Measurements from ENCODE around the gene NFIL3.

The NFIL3 gene

GRCh38 chr9:91428927-91429351 is 5.3 kb upstream of the NFIL3 start:
- H3K4me3 Mint-ChIP-seq = no peak overlapping the region
- CTCF ChIA-PET = interaction anchor here (0.6 to 9.2 kb wide), 6 partner anchors 140 to 514 kb away, joined by 3 to 77 read pairs (median 6); no protein-coding TSS in a partner anchor
- peaks cover 32% of the 10 kb centered on the region for H3K4me1 Mint-ChIP-seq
- peaks cover 61% of the 10 kb centered on the region for H3K27me3 Mint-ChIP-seq
- H3K9me3 Mint-ChIP-seq = no peaks in the 10 kb centered on the region
- DNase-seq = no peak
- no peak overlapping the region for H3K27ac Mint-ChIP-seq
- H3K36me3 Mint-ChIP-seq = no peaks in the 10 kb centered on the region

- H3K9me3 Mint-ChIP-seq = no peaks in the 10 kb centered on the region
- H3K27me3 Mint-ChIP-seq = peaks cover 61% of the 10 kb centered on the region
- no peak overlapping the region for H3K4me3 Mint-ChIP-seq
- no peaks in the 10 kb centered on the region for H3K36me3 Mint-ChIP-seq
- H3K27ac Mint-ChIP-seq = no peak overlapping the region
- no peak for DNase-seq
- peaks cover 32% of the 10 kb centered on the region for H3K4me1 Mint-ChIP-seq
- CTCF ChIA-PET = interaction anchor here (0.6 to 9.2 kb wide), 5 partner anchors 17 to 514 kb away, joined by 3 to 77 read pairs (median 7); no protein-coding TSS in a partner anchor
Measured at GRCh38 chr9:91428436-91428835, 4.8 kb upstream of the NFIL3 start.

GRCh38 chr9:91427873-91428272 is 4.2 kb upstream of the NFIL3 start:
- H3K4me3 Mint-ChIP-seq = no peak overlapping the region
- no peaks in the 10 kb centered on the region for H3K36me3 Mint-ChIP-seq
- H3K4me1 Mint-ChIP-seq = peaks cover 36% of the 10 kb centered on the region
- H3K27ac Mint-ChIP-seq = no peak overlapping the region
- peaks cover 65% of the 10 kb centered on the region for H3K27me3 Mint-ChIP-seq
- DNase-seq = no peak
- CTCF ChIA-PET = interaction anchor here (0.6 to 9.2 kb wide), 9 partner anchors 17 to 513 kb away, joined by 3 to 77 read pairs (median 9); no protein-coding TSS in a partner anchor
- H3K9me3 Mint-ChIP-seq = no peaks in the 10 kb centered on the region

GRCh38 chr9:91426123-91426745 is 2.6 kb upstream of the NFIL3 start:
- peak; percentile 31 for DNase-seq
- peaks cover 58% of the 10 kb centered on the region for H3K27me3 Mint-ChIP-seq
- H3K4me1 Mint-ChIP-seq = peaks cover 46% of the 10 kb centered on the region
- H3K36me3 Mint-ChIP-seq = peaks cover 2% of the 10 kb centered on the region
- no peaks in the 10 kb centered on the region for H3K9me3 Mint-ChIP-seq
- peak overlapping the region; percentile 8 for H3K4me3 Mint-ChIP-seq
- CTCF ChIA-PET = interaction anchor here (0.6 to 4.6 kb wide), 35 partner anchors 9 to 510 kb away, joined by 3 to 81 read pairs (median 4); no protein-coding TSS in a partner anchor
- H3K27ac Mint-ChIP-seq = no peak overlapping the region

GRCh38 chr9:91425271-91425670 is 1.6 kb upstream of the NFIL3 start:
- H3K36me3 Mint-ChIP-seq = peaks cover 7% of the 10 kb centered on the region
- H3K9me3 Mint-ChIP-seq = no peaks in the 10 kb centered on the region
- peak overlapping the region; percentile 86 for H3K4me3 Mint-ChIP-seq
- CTCF ChIA-PET = interaction anchor here (0.6 to 4.6 kb wide), 22 partner anchors 8 to 509 kb away, joined by 3 to 81 read pairs (median 4); no protein-coding TSS in a partner anchor
- peak overlapping the region; percentile 85 for H3K27ac Mint-ChIP-seq
- no peak for DNase-seq
- peaks cover 66% of the 10 kb centered on the region for H3K27me3 Mint-ChIP-seq
- H3K4me1 Mint-ChIP-seq = peaks cover 53% of the 10 kb centered on the region

- CTCF ChIA-PET = interaction anchor here (0.9 to 4.6 kb wide), 18 partner anchors 9 to 509 kb away, joined by 3 to 81 read pairs (median 4); no protein-coding TSS in a partner anchor
- Mint-ChIP-seq H3K9me3 (no peaks in the 10 kb centered on the region), H3K27ac (peak overlapping the region; percentile 85), H3K4me1 (peaks cover 60% of the 10 kb centered on the region), H3K36me3 (peaks cover 9% of the 10 kb centered on the region), H3K4me3 (peak overlapping the region; percentile 86), H3K27me3 (peaks cover 65% of the 10 kb centered on the region)
- peak; percentile 69 for DNase-seq
Measured at GRCh38 chr9:91424403-91425176, 958 bp upstream of the NFIL3 start.

- peaks cover 64% of the 10 kb centered on the region for H3K4me1 Mint-ChIP-seq
- peak; percentile 76 for DNase-seq
- H3K27ac Mint-ChIP-seq = peak overlapping the region; percentile 90
- peaks cover 9% of the 10 kb centered on the region for H3K36me3 Mint-ChIP-seq
- peak overlapping the region; percentile 92 for H3K4me3 Mint-ChIP-seq
- CTCF ChIA-PET = interaction anchor here (0.8 to 4.6 kb wide), 7 partner anchors 64 to 507 kb away, joined by 3 to 81 read pairs (median 34); no protein-coding TSS in a partner anchor
- H3K27me3 Mint-ChIP-seq = peaks cover 52% of the 10 kb centered on the region
- no peaks in the 10 kb centered on the region for H3K9me3 Mint-ChIP-seq
Measured at GRCh38 chr9:91422758-91423711, 597 bp downstream of the NFIL3 start.

GRCh38 chr9:91421971-91422757 is 1.5 kb downstream of the NFIL3 start:
- CTCF ChIA-PET = interaction anchor here (0.8 to 1.3 kb wide), 3 partner anchors 11 to 169 kb away, joined by 3 to 4 read pairs (median 4); no protein-coding TSS in a partner anchor
- Mint-ChIP-seq H3K4me3 (peak overlapping the region; percentile 92), H3K27me3 (peaks cover 44% of the 10 kb centered on the region), H3K27ac (peak overlapping the region; percentile 90), H3K4me1 (peaks cover 58% of the 10 kb centered on the region), H3K9me3 (no peaks in the 10 kb centered on the region), H3K36me3 (peaks cover 9% of the 10 kb centered on the region)
- no peak for DNase-seq

GRCh38 chr9:91421128-91421765 is 2.4 kb downstream of the NFIL3 start:
- Mint-ChIP-seq H3K9me3 (no peaks in the 10 kb centered on the region), H3K27ac (no peak overlapping the region), H3K36me3 (peaks cover 9% of the 10 kb centered on the region), H3K27me3 (peaks cover 41% of the 10 kb centered on the region), H3K4me1 (peaks cover 59% of the 10 kb centered on the region), H3K4me3 (peak overlapping the region; percentile 92)
- DNase-seq = peak; percentile 34
- CTCF ChIA-PET = interaction anchor here (0.9 to 1.3 kb wide), 2 partner anchors 10 to 24 kb away, joined by 3 to 4 read pairs; no protein-coding TSS in a partner anchor

- no peaks in the 10 kb centered on the region for H3K9me3 Mint-ChIP-seq
- no peak for DNase-seq
- H3K27me3 Mint-ChIP-seq = peaks cover 36% of the 10 kb centered on the region
- H3K4me3 Mint-ChIP-seq = peak overlapping the region; percentile 66
- CTCF ChIA-PET = interaction anchor here (1.3 kb wide), 1 partner anchor 24 kb away, joined by 4 read pairs; no protein-coding TSS in a partner anchor
- H3K27ac Mint-ChIP-seq = no peak overlapping the region
- peaks cover 9% of the 10 kb centered on the region for H3K36me3 Mint-ChIP-seq
- H3K4me1 Mint-ChIP-seq = peaks cover 57% of the 10 kb centered on the region
Measured at GRCh38 chr9:91420501-91421127, 3.0 kb downstream of the NFIL3 start.

- DNase-seq = no peak
- Mint-ChIP-seq H3K4me3 (no peak overlapping the region), H3K9me3 (no peaks in the 10 kb centered on the region), H3K27me3 (peaks cover 25% of the 10 kb centered on the region), H3K27ac (no peak overlapping the region), H3K36me3 (peaks cover 12% of the 10 kb centered on the region), H3K4me1 (peaks cover 54% of the 10 kb centered on the region)
- CTCF ChIA-PET = interaction anchor here (1.1 kb wide), 1 partner anchor 382 kb away, joined by 3 read pairs; no protein-coding TSS in a partner anchor
Measured at GRCh38 chr9:91419222-91420191, 4.1 kb downstream of the NFIL3 start.

All from activated naive CD4-positive, alpha-beta T cell treated with anti-CD3 and anti-CD28 coated beads, Interleukin-2, amount 10 ng/mL, durations not matched to agents 7 days and 5 days (primary cell).